Stomach (tissue), 4 donors: ENCODE measurements around the gene NES.
"Not testable (repeated sequence)": the region's sequence is repeated elsewhere in the genome, so short reads cannot be mapped to it uniquely, and the experiment has no call there.

ENCODE experiments used
- CTCF ChIP-seq, 7 experiments: fragments of 450-650 bp in 4 of 7; fragments of 200-600 bp in 3 of 7; sonication (generic) in 3 of 7; IDR thresholded peaks; one replicate each; pipeline ENCODE4 v1.5.1; 2016 to 2019; ENCODE audit warnings: antibody characterized with exemption in 7 of 7, control low read depth in 2 of 7, mild to moderate bottlenecking in 1 of 7
- EP300 ChIP-seq: sonication (generic); formaldehyde crosslinking; IDR thresholded peaks from one replicate; pipeline ENCODE4 v1.6.1; 2017; ENCODE audit warnings: antibody characterized with exemption
- POLR2A ChIP-seq, 4 donors: fragments of 450-650 bp; IDR thresholded peaks; one replicate each; pipeline ENCODE4 v1.6.1; 2016; ENCODE audit warnings: antibody characterized with exemption in 4 of 4, control low read depth in 2 of 4, mild to moderate bottlenecking in 1 of 4, moderate library complexity in 1 of 4

GRCh38 chr1:156631152-156631551 is 46.1 kb downstream of the NES start:
- TF ChIP-seq EP300; CTCF (IDR thresholded peaks at IDR 0.05); POLR2A (IDR thresholded peaks at IDR 0.05): not testable (repeated sequence)
